ENCODE measurements around the gene HMOX1. TPM values are rescaled to one million over a fixed set of nuclear protein-coding genes. Genes with fewer than 3 reads are reported as not detected.

HMOX1 gene
- total and polyA plus RNA-seq, 2 of the 13 experiments (the other 11 are each of a cell fraction or from before 2014, with no cell fraction given), result 53.6 to 67.4 TPM

GRCh38 chr22:35350539-35351503 lies 30.1 kb upstream of the HMOX1 start (continued):
- TF ChIP-seq, protein P1, sequence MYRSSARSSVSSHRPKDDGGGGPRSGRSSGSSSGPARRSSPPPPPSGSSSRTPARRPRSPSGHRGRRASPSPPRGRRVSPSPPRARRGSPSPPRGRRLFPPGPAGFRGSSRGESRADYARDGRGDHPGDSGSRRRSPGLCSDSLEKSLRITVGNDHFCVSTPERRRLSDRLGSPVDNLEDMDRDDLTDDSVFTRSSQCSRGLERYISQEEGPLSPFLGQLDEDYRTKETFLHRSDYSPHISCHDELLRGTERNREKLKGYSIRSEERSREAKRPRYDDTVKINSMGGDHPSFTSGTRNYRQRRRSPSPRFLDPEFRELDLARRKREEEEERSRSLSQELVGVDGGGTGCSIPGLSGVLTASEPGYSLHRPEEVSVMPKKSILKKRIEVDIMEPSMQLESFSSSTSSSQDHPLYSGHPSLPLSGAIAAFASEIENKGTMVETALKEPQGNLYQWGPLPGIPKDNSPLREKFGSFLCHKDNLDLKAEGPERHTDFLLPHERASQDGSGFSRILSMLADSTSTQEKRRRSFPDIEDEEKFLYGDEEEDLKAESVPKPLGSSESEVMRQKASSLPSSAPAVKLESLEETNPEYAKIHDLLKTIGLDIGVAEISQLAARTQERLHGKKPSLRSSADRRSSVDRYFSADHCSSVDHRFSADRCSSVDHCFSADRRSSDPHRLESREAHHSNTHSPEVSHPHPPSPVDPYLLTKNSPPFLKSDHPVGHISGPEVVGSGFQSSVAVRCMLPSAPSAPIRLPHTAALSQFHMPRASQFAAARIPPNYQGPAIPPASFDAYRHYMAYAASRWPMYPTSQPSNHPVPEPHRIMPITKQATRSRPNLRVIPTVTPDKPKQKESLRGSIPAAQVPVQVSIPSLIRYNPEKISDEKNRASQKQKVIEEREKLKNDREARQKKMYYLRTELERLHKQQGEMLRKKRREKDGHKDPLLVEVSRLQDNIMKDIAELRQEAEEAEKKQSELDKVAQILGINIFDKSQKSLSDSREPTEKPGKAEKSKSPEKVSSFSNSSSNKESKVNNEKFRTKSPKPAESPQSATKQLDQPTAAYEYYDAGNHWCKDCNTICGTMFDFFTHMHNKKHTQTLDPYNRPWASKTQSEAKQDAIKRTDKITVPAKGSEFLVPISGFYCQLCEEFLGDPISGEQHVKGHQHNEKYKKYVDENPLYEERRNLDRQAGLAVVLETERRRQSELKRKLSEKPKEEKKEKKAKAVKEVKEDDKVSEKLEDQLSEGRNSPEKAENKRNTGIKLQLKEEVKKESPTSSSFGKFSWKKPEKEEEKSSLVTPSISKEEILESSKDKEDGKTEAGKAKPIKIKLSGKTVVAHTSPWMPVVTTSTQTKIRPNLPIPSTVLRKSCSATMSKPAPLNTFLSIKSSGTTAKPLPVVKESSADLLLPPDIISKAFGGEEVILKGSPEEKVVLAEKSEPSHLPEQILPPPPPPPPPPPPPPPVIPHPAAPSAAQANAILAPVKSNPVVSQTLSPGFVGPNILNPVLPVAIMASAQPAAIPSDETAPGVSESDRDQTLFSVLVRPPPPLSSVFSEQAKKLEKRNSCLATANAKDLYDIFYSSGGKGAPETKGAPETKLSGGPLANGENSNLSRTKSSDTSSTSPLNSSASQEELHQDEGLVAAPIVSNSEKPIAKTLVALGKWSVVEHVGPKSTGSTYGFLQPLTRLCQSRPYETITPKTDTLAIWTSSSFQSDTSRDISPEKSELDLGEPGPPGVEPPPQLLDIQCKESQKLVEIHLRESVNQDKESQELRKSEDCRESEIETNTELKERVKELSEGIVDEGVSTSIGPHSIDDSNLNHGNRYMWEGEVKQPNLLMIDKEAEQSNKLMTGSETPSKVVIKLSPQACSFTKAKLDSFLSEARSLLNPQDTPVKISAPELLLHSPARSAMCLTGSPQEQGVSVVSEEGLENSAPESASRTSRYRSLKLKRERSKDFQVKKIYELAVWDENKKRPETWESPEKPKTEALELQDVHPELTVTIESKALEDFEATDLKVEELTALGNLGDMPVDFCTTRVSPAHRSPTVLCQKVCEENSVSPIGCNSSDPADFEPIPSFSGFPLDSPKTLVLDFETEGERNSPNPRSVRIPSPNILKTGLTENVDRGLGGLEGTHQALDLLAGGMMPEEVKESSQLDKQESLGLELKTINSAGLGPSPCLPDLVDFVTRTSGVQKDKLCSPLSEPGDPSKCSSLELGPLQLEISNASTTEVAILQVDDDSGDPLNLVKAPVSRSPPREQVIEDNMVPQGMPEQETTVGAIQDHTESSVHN (CRISPR knock-in tag; IDR thresholded peaks at IDR 0.05), result no peak
- no peak for TF ChIP-seq NPAS2 (CRISPR knock-in tag; IDR thresholded peaks at IDR 0.05; ENCODE audit: borderline replicate concordance)
- TF ChIP-seq ZMYM3 (CRISPR knock-in tag; IDR thresholded peaks at IDR 0.05), result no peak; the same call in 1 of the 2 replicates
- TF ChIP-seq ATF7 (IDR thresholded peaks at IDR 0.05), result no peak
- no peak for TF ChIP-seq ATF7 (CRISPR knock-in tag; IDR thresholded peaks at IDR 0.05)
- TF ChIP-seq DNMT1 (CRISPR knock-in tag; IDR thresholded peaks at IDR 0.05), result no peak
- peak; percentile 59 for TF ChIP-seq RXRA (CRISPR knock-in tag; IDR thresholded peaks at IDR 0.05)
- no peak; the same call in 1 of the 2 replicates for TF ChIP-seq REL (CRISPR knock-in tag; conservative IDR thresholded peaks at IDR 0.05)
- TF ChIP-seq IRF9 (CRISPR knock-in tag; IDR thresholded peaks at IDR 0.05; ENCODE audit: borderline replicate concordance), result peak; percentile 52; the same call in 1 of the 2 replicates
- no peak; the same call in 1 of the 2 replicates for TF ChIP-seq SPEN (CRISPR knock-in tag; IDR thresholded peaks at IDR 0.05; ENCODE audit: low read depth)
- TF ChIP-seq THRA (CRISPR knock-in tag; IDR thresholded peaks at IDR 0.05; ENCODE audit: borderline replicate concordance), result peak; percentile 70; the same call in 1 of the 2 replicates
- TF ChIP-seq ARHGAP35 (CRISPR knock-in tag; IDR thresholded peaks at IDR 0.05; ENCODE audit: borderline replicate concordance), result 0 out of 2 replicates have a peak, but pooled peaks have one; percentile 41
